ENCODE measurements around the gene N4BP2.

N4BP2 gene

DNA sequence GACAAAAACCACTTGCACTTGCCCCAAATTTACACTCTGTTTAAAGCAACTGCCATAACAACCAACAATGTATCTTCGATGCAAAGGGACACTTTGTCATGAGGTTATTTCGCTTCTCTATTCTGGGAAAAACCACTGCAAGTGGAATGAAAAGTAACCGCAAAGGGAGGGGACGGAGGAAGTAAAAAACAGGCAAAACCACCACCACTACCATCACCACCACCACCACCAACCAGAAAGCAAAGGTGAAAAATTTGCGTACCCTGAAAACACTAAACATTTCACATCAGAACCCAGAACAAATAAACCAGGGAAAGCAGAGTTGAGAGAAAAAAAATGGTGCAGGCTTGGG, 1.2 kb upstream of the N4BP2 start:
- H4K8ac ChIP-seq (ENCODE audit: low read length): peak overlapping the region; percentile 63
- H3K4me3 ChIP-seq (ENCODE audit: insufficient read depth in 1 of 2, low read depth in 1 of 2, low read length in 2 of 2): peak overlapping the region; percentile 85 to 88
- DNase-seq: no peak
- peaks cover 9% of the 10 kb centered on the region for H3K79me1 ChIP-seq (replicated peaks; ENCODE audit: low read length, poor library complexity, severe bottlenecking)
- no peaks in the 10 kb centered on the region for H3K27me3 ChIP-seq (ENCODE audit: control insufficient read depth in 1 of 2, insufficient read depth in 1 of 2, low read length in 2 of 2)
- no peak overlapping the region for H3K14ac ChIP-seq (ENCODE audit: low read length in 2 of 2)
- peaks cover 3% of the 10 kb centered on the region for H3K4me1 ChIP-seq (ENCODE audit: control insufficient read depth, insufficient read depth, low read depth, low read length)
- peak overlapping the region; percentile 27 for H2AFZ ChIP-seq (ENCODE audit: low read depth, low read length)
- H4K91ac ChIP-seq (ENCODE audit: low read length): no peak overlapping the region
- H3K36me3 ChIP-seq (ENCODE audit: control insufficient read depth in 1 of 2, insufficient read depth in 2 of 2, low read depth in 1 of 2, low read length in 2 of 2): no peaks in the 10 kb centered on the region
- H2BK120ac ChIP-seq (ENCODE audit: low read depth, low read length): no peak overlapping the region
- H3K4me2 ChIP-seq (ENCODE audit: low read length, poor library complexity, severe bottlenecking): peak overlapping the region; percentile 87
- no peak overlapping the region for H3K23ac ChIP-seq (ENCODE audit: low read length in 2 of 2)
- peak overlapping the region in 1 of 2 experiments; percentile 82 for H3K4ac ChIP-seq (ENCODE audit: low read depth in 1 of 2, low read length in 2 of 2)
- 20% methylated on average over 2 of the region's 5 CpGs for WGBS
- peak overlapping the region; percentile 94 to 98 for H3K18ac ChIP-seq (ENCODE audit: low read depth in 1 of 2, low read length in 2 of 2)
- no peak overlapping the region for H2BK15ac ChIP-seq (ENCODE audit: low read depth, poor library complexity, severe bottlenecking)
- H2BK5ac ChIP-seq (ENCODE audit: low read depth, low read length, poor library complexity, severe bottlenecking): peak overlapping the region; percentile 81
- H2BK12ac ChIP-seq (ENCODE audit: low read length in 2 of 2): peak overlapping the region in 1 of 2 experiments; percentile 69
- peak overlapping the region; percentile 92 for H3K27ac ChIP-seq (ENCODE audit: low read length, poor library complexity, severe bottlenecking)
- H2AK5ac ChIP-seq (ENCODE audit: low read length, severe bottlenecking): no peak overlapping the region
- no peaks in the 10 kb centered on the region for H3K9me3 ChIP-seq (ENCODE audit: control insufficient read depth, low read length)
- peak overlapping the region; percentile 95 for H3K9ac ChIP-seq (ENCODE audit: low read length)

DNA sequence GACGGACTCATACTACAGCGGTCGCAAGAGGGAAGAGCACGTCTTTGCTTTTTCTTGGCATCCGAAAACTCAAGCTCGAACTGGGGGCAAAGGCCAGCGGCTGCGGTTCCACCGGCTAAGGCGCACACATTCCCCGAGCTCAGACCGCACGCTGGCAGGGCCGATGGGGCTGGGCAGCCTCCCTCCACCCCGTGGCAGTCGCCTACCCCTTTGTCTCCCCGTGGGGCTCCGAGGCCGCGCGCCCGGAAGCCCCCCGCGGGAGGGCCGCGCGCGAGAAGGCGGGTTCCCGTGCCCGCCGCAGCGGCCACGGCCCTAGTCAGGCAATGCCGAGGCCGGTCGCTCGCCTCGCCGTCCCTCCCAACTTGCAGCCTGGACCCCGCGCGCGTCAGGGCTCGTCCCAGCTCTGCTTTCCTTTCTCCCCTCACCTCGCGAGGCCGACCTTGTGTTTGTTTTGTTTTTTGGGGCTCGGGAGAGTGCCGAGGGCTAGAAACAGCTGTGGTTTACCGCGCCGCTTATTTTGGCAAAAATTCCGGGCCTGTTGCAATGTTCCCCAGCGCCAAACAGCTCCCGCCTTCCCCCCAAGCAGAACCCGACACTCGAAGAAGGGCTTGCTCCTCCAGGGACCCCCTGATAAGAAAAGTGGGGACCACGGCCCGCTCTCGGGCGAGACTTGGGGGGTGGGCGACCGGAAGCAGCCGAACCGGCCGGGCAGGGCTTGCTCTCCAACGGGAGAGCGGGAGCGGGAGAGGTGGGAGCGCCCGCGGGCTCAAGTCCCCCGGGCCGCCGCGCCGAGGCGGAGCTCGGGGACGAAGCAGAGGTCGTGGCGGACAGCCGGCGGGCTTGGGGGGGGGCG, 561 bp upstream of the N4BP2 start:
- peak; percentile 93 for DNase-seq
- peaks cover 3% of the 10 kb centered on the region for H3K4me1 ChIP-seq (ENCODE audit: control insufficient read depth, insufficient read depth, low read depth, low read length)
- peak overlapping the region; percentile 33 to 89 for H2BK12ac ChIP-seq (ENCODE audit: low read length in 2 of 2)
- under 1% methylated on average over 63 of the region's 86 CpGs for WGBS
- H2AFZ ChIP-seq (ENCODE audit: low read depth, low read length): peak overlapping the region; percentile 54
- H3K18ac ChIP-seq (ENCODE audit: low read depth in 1 of 2, low read length in 2 of 2): peak overlapping the region; percentile 94 to 98
- H3K4me2 ChIP-seq (ENCODE audit: low read length, poor library complexity, severe bottlenecking): peak overlapping the region; percentile 87
- peak overlapping the region; percentile 57 to 82 for H3K14ac ChIP-seq (ENCODE audit: low read length in 2 of 2)
- peak overlapping the region; percentile 95 for H3K9ac ChIP-seq (ENCODE audit: low read length)
- H3K79me1 ChIP-seq (replicated peaks; ENCODE audit: low read length, poor library complexity, severe bottlenecking): peaks cover 11% of the 10 kb centered on the region
- H3K4me3 ChIP-seq (ENCODE audit: insufficient read depth in 1 of 2, low read depth in 1 of 2, low read length in 2 of 2): peak overlapping the region; percentile 85 to 88
- peak overlapping the region; percentile 98 for H2BK120ac ChIP-seq (ENCODE audit: low read depth, low read length)
- peak overlapping the region; percentile 89 for H2AK5ac ChIP-seq (ENCODE audit: low read length, severe bottlenecking)
- H2BK5ac ChIP-seq (ENCODE audit: low read depth, low read length, poor library complexity, severe bottlenecking): peak overlapping the region; percentile 98
- peak overlapping the region in 1 of 2 experiments; percentile 90 for H3K23ac ChIP-seq (ENCODE audit: low read length in 2 of 2)
- H3K4ac ChIP-seq (ENCODE audit: low read depth in 1 of 2, low read length in 2 of 2): peak overlapping the region; percentile 98
- no peaks in the 10 kb centered on the region for H3K9me3 ChIP-seq (ENCODE audit: control insufficient read depth, low read length)
- H3K27ac ChIP-seq (ENCODE audit: low read length, poor library complexity, severe bottlenecking): peak overlapping the region; percentile 98
- H3K36me3 ChIP-seq (ENCODE audit: control insufficient read depth in 1 of 2, insufficient read depth in 2 of 2, low read depth in 1 of 2, low read length in 2 of 2): no peaks in the 10 kb centered on the region
- no peaks in the 10 kb centered on the region for H3K27me3 ChIP-seq (ENCODE audit: control insufficient read depth in 1 of 2, insufficient read depth in 1 of 2, low read length in 2 of 2)
- H2BK15ac ChIP-seq (ENCODE audit: low read depth, poor library complexity, severe bottlenecking): peak overlapping the region; percentile 90
- H4K8ac ChIP-seq (ENCODE audit: low read length): peak overlapping the region; percentile 97
- H4K91ac ChIP-seq (ENCODE audit: low read length): peak overlapping the region; percentile 100

DNA sequence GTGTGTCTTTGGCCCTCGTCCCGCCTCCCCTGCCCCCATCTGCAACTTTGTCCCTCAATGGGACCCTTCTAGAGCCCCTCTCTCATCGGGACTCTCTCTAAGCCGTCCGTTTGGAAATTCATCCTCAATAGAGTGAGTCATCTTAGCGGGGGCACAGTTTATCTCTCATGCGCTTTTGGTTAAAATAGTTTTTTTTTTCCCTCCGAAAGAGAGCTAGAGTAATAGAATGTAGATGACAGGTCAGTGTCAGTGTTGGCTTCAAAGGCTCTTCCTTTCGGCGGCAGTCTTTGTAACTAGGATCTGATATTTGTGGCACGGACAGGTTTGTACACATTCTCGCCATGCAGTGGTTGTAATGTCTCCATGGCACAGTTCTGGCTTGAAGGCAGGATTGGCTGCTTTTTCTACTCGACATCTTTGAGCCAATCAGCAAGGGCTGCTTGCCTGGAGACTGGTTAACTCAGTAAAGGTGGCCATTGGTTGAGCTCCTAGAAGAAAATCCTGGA, 989 bp downstream of the N4BP2 start:
- H3K9ac ChIP-seq (ENCODE audit: low read length): peak overlapping the region; percentile 95
- H3K4me3 ChIP-seq (ENCODE audit: insufficient read depth in 1 of 2, low read depth in 1 of 2, low read length in 2 of 2): peak overlapping the region; percentile 85 to 88
- H3K23ac ChIP-seq (ENCODE audit: low read length in 2 of 2): no peak overlapping the region
- peak overlapping the region; percentile 87 for H3K4me2 ChIP-seq (ENCODE audit: low read length, poor library complexity, severe bottlenecking)
- peaks cover 0 to 2% of the 10 kb centered on the region in 2 experiments for H3K36me3 ChIP-seq (ENCODE audit: control insufficient read depth in 1 of 2, insufficient read depth in 2 of 2, low read depth in 1 of 2, low read length in 2 of 2)
- H3K79me1 ChIP-seq (replicated peaks; ENCODE audit: low read length, poor library complexity, severe bottlenecking): peaks cover 13% of the 10 kb centered on the region
- peak overlapping the region; percentile 73 for H2BK15ac ChIP-seq (ENCODE audit: low read depth, poor library complexity, severe bottlenecking)
- peak overlapping the region; percentile 55 for H4K8ac ChIP-seq (ENCODE audit: low read length)
- no peaks in the 10 kb centered on the region for H3K9me3 ChIP-seq (ENCODE audit: control insufficient read depth, low read length)
- H3K27me3 ChIP-seq (ENCODE audit: control insufficient read depth in 1 of 2, insufficient read depth in 1 of 2, low read length in 2 of 2): no peaks in the 10 kb centered on the region
- H2BK5ac ChIP-seq (ENCODE audit: low read depth, low read length, poor library complexity, severe bottlenecking): peak overlapping the region; percentile 81
- peak overlapping the region; percentile 80 for H3K27ac ChIP-seq (ENCODE audit: low read length, poor library complexity, severe bottlenecking)
- peak overlapping the region; percentile 98 for H2BK120ac ChIP-seq (ENCODE audit: low read depth, low read length)
- H3K14ac ChIP-seq (ENCODE audit: low read length in 2 of 2): no peak overlapping the region
- H4K91ac ChIP-seq (ENCODE audit: low read length): no peak overlapping the region
- peak; percentile 98 for DNase-seq
- peaks cover 3% of the 10 kb centered on the region for H3K4me1 ChIP-seq (ENCODE audit: control insufficient read depth, insufficient read depth, low read depth, low read length)
- H3K4ac ChIP-seq (ENCODE audit: low read depth in 1 of 2, low read length in 2 of 2): peak overlapping the region in 1 of 2 experiments; percentile 82
- H2BK12ac ChIP-seq (ENCODE audit: low read length in 2 of 2): peak overlapping the region; percentile 29 to 63
- H2AFZ ChIP-seq (ENCODE audit: low read depth, low read length): no peak overlapping the region
- 0% methylated on average over 13 of the region's 13 CpGs for WGBS
- no peak overlapping the region for H2AK5ac ChIP-seq (ENCODE audit: low read length, severe bottlenecking)
- peak overlapping the region; percentile 75 to 100 for H3K18ac ChIP-seq (ENCODE audit: low read depth in 1 of 2, low read length in 2 of 2)

DNA sequence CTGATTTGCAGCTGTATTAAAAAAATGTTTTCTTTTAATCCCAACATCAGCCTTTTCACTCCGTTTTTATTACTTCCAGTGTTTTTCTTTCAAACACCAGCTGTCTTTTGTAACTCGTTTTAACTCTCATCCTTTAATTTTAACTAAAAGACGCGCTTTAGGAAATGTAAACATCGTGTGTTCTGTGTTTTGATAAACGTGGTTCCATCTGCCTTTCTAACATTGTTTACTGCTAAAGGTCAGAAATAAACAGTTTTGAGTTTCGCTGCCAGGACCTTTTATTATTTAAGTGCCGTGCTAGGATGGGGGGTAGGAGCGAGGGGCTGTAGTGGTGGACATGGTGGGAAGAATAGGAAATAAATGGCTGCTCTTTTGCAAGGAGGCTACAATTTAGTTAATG, 1.5 kb downstream of the N4BP2 start:
- Histone ChIP-seq H2BK12ac (ENCODE audit: low read length in 2 of 2) (no peak overlapping the region), H3K27me3 (ENCODE audit: control insufficient read depth in 1 of 2, insufficient read depth in 1 of 2, low read length in 2 of 2) (no peaks in the 10 kb centered on the region), H2BK5ac (ENCODE audit: low read depth, low read length, poor library complexity, severe bottlenecking) (no peak overlapping the region), H3K4ac (ENCODE audit: low read depth in 1 of 2, low read length in 2 of 2) (no peak overlapping the region), H4K91ac (ENCODE audit: low read length) (no peak overlapping the region), H3K4me2 (ENCODE audit: low read length, poor library complexity, severe bottlenecking) (peak overlapping the region; percentile 87), H3K9me3 (ENCODE audit: control insufficient read depth, low read length) (no peaks in the 10 kb centered on the region), H2AK5ac (ENCODE audit: low read length, severe bottlenecking) (no peak overlapping the region), H3K4me3 (ENCODE audit: insufficient read depth in 1 of 2, low read depth in 1 of 2, low read length in 2 of 2) (peak overlapping the region in 1 of 2 experiments; percentile 88), H4K8ac (ENCODE audit: low read length) (no peak overlapping the region), H2AFZ (ENCODE audit: low read depth, low read length) (no peak overlapping the region), H3K4me1 (ENCODE audit: control insufficient read depth, insufficient read depth, low read depth, low read length) (peaks cover 3% of the 10 kb centered on the region), H3K36me3 (ENCODE audit: control insufficient read depth in 1 of 2, insufficient read depth in 2 of 2, low read depth in 1 of 2, low read length in 2 of 2) (peaks cover 0 to 2% of the 10 kb centered on the region in 2 experiments), H2BK120ac (ENCODE audit: low read depth, low read length) (no peak overlapping the region), H3K14ac (ENCODE audit: low read length in 2 of 2) (no peak overlapping the region), H3K79me1 (replicated peaks; ENCODE audit: low read length, poor library complexity, severe bottlenecking) (peaks cover 15% of the 10 kb centered on the region), H3K27ac (ENCODE audit: low read length, poor library complexity, severe bottlenecking) (peak overlapping the region; percentile 34), H2BK15ac (ENCODE audit: low read depth, poor library complexity, severe bottlenecking) (no peak overlapping the region), H3K18ac (ENCODE audit: low read depth in 1 of 2, low read length in 2 of 2) (no peak overlapping the region), H3K9ac (ENCODE audit: low read length) (peak overlapping the region; percentile 95), H3K23ac (ENCODE audit: low read length in 2 of 2) (no peak overlapping the region)
- DNase-seq: no peak
- WGBS: 0% methylated on average over 8 of the region's 9 CpGs

Measured in mesenchymal stem cell (in vitro differentiated cells and primary cell).